ENCODE results near the gene ANKRD53.

DNA sequence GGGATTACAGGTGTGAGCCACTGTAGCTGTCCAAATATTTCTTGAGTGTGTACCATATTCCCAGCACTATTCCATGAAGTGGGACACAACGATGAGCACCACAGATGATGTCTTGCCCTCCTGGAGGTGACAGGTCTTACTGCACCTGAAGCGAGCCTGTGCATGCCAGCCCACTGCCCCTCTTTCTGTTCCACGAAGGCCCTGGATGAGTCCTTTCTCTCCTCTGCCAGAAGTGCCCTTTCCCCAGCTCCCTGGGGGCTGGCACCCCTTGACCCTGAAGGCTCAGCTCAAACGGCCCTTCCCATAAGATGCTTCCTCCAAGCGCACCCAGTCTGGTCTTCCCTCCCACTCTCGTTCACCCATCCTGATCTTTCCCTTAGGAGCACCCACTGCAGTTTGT lies 37.2 kb upstream of the ANKRD53 start:
- TF ChIP-seq, protein P1, sequence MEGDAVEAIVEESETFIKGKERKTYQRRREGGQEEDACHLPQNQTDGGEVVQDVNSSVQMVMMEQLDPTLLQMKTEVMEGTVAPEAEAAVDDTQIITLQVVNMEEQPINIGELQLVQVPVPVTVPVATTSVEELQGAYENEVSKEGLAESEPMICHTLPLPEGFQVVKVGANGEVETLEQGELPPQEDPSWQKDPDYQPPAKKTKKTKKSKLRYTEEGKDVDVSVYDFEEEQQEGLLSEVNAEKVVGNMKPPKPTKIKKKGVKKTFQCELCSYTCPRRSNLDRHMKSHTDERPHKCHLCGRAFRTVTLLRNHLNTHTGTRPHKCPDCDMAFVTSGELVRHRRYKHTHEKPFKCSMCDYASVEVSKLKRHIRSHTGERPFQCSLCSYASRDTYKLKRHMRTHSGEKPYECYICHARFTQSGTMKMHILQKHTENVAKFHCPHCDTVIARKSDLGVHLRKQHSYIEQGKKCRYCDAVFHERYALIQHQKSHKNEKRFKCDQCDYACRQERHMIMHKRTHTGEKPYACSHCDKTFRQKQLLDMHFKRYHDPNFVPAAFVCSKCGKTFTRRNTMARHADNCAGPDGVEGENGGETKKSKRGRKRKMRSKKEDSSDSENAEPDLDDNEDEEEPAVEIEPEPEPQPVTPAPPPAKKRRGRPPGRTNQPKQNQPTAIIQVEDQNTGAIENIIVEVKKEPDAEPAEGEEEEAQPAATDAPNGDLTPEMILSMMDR (IDR thresholded peaks at IDR 0.05): no peak
- no peak for TF ChIP-seq YY1 (IDR thresholded peaks at IDR 0.05; ENCODE audit: low read depth)
- TF ChIP-seq EP300 (IDR thresholded peaks at IDR 0.05; ENCODE audit: borderline replicate concordance in 1 of 2, low read depth in 1 of 2, low read length in 1 of 2): no peak
- TF ChIP-seq JUND (IDR thresholded peaks at IDR 0.05): no peak
- no peak for TF ChIP-seq MAX (IDR thresholded peaks at IDR 0.05; ENCODE audit: low read depth)
- no peak for TF ChIP-seq RXRA (IDR thresholded peaks at IDR 0.05; ENCODE audit: borderline replicate concordance, low read depth)
- TF ChIP-seq TAF1 (IDR thresholded peaks at IDR 0.05; ENCODE audit: borderline replicate concordance, low read depth, low read length): no peak
- no peak for TF ChIP-seq FOXM1 (IDR thresholded peaks at IDR 0.05; ENCODE audit: low read depth)
- TF ChIP-seq RFX5 (IDR thresholded peaks at IDR 0.05; ENCODE audit: low read length): no peak
- TF ChIP-seq POLR2AphosphoS5 (IDR thresholded peaks at IDR 0.05; ENCODE audit: low read depth, low read length): no peak
- TF ChIP-seq GATA2 (CRISPR knock-in tag; IDR thresholded peaks at IDR 0.05): no peak
- no peak for TF ChIP-seq SIN3A (IDR thresholded peaks at IDR 0.05; ENCODE audit: borderline replicate concordance, low read depth, low read length)
